T47D (cell line): Measurements from ENCODE around the gene RPS6KA2.
A peak's percentile ranks its signal among the peaks of the same experiment; 100 is the strongest.
"Not testable (repeated sequence)": the region's sequence is repeated elsewhere in the genome, so short reads cannot be mapped to it uniquely, and the experiment has no call there.

Experiments used
- DNase-seq, 2 experiments: peaks; one replicate each; pipeline versions ENCODE4 v3.0.0 to v3.0.0-alpha.2; 2011 to 2012; ENCODE audit warnings: low read depth in 1 of 2, low spot score in 1 of 2
- JUND ChIP-seq: IDR thresholded peaks from 2 replicates; pipeline ENCODE4 v1.6.1; 2012; ENCODE audit warnings: low read depth
- in situ Hi-C: cut with HindIII; loops from 2 replicates; pipeline ENCODE4 v1.10.0; 2016; ENCODE audit warnings: low sequenced_read_pairs, low pct_unique_long_range_greater_than_20kb

RPS6KA2 gene

DNA sequence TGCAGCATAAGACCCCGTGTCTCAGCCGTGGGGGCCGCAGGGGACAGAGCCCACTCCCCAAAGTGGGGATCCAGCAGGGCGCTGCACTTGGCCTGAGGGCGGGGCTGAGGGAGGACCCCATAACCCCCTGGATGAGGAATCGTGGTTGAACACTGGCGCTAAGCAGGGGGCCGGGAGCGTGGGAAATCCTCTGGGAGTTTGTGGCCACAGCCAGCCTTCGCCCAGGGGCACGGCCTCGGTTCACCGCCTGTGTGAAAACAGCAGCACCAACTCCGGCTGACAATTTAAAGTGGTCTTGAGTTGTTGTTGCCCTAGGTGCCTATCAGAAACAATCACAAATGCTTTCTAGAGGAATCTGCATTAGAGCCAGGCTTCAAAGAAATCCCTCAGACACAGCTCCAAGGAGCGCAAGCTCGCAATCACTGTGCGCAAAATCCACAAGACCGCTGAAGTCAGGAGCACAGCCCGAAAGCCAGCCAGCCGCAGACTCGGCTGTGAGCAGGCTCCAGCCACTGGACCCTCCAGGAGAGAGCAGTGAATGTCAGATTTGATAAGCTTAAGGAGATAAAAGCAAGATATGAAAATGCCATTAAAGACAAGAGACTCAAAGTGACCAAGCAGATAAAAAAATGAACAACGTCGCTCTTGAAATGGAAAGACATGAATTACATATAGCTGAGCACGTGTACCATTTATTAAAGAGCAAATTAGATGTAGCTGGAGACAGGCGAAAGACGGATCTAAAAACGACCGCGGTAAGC, 10.9 kb upstream of the RPS6KA2 start:
- TF ChIP-seq JUND = no peak
- in situ Hi-C loops = no loop called here
- DNase-seq = no peak

DNA sequence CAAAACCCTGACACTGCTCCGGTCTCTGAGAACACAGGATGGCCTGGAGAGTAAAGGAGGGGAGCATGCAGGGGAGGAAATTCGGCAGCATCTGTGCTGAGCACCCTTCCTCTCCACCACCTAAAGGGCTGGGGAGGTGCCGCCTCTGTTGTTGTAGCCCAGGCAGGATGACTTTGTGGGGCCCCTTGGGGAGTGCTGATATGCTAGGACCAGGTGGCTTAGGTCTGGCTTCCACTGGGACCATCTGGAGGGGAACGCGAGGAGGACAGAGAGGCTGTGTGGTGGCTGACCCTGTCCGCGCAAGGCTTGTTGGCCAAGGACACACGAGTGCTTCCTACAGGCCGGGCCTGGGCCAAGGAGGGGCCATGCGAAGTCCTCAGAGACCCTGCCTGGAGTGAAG, 9.9 kb upstream of the RPS6KA2 start:
- no peak for DNase-seq
- TF ChIP-seq JUND = no peak
- in situ Hi-C loops = no loop called here

DNA sequence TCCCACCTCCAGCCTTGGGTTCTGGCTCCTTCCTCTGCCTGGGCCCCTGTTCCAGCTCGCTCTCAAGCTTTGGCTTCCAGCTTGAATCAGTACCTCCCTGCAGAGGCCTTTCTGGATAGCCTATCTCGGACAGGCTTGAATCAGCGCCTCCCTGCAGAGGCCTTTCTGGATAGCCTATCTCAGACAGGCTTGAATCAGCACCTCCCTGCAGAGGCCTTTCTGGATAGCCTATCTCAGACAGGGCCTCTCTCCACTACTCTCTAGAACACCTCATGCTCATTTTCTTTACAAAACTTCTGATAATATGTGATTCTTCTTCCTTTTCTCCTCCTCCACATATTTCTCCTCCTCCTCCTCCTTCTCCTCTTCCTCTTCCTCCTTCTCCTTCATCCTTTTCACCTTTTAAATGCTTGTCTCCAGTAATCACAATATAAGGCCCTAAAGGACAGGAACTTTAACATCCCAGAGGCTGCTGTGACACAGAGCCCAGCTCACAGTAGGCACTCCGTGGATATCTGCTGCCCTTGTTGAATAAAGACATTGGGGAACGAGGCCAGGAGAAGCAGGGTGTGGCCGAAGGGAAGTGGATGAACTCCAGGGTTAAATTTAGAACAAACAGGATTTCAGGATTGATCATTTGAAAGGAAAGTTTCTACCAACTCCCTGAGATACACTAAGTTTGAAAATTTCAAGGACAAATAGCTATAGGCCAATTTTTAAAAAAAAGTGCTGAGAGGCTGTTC, 9.3 kb upstream of the RPS6KA2 start:
- no peak for DNase-seq
- TF ChIP-seq JUND = no peak
- in situ Hi-C loops = no loop called here

DNA sequence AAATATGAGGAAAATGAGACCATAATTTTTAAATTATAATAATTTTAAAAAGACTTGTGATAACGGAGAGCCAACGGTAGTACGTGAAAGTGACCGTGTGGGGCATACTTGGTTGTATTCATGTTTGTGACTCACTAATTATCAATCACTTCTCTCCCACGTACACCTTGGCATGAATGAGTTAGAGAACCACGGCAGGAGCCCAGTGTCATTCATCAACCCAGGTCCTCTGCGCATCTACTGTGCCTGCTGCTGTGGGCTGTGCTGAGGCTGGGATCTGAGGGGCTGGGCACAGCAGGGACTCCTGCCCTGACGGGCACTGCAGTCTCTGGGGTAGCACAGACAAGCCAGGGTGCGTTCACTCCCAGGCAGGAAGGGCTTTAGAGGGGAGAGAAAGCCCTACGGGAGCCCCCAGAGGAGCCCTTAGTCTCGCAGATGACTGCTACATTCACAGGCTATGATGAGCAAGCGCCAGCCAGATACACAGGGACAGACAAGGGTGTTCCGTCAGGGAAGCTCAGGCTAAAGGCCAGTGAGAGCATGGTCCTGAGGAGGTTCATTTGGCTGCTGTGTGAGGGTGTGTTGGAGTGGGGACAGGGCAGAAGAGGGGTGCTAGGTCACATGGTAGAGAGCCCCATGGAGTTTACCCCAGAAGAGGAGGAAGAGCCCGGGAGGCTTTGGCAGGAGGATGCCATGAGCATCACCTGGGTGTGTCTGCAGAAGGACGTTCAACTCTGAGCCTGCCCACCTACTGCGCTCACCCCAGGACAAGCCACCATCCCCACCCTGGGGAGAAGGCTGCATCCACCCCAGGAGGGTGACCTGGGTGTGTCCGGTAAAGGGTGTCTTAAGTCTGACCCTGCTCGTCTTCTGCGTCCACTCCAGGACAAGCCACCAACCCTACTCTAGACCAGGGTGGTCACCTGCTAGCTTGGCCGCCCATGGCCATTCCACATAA, 8.2 kb upstream of the RPS6KA2 start:
- DNase-seq = no peak
- TF ChIP-seq JUND = no peak
- in situ Hi-C loops = no loop called here

DNA sequence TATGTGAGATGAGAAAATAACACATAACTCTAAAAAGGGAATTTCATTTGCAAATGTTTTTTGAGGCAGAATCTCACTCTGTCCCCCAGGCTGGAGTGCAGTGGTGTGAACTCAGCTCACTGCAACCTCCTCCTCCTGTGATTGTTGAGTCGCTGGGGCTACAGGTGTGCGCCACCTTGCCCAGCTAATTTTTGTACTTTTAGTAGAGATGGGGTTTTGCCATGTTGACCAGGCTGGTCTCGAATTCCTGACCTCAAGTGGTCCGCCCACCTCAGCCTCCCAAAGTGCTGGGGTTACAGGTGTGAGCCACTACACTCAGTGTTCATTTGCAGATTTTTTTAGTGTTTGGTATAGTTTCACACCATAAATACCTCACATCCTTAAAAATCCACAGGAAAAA, 7.5 kb upstream of the RPS6KA2 start:
- DNase-seq, in situ Hi-C loops: not testable (repeated sequence)

DNA sequence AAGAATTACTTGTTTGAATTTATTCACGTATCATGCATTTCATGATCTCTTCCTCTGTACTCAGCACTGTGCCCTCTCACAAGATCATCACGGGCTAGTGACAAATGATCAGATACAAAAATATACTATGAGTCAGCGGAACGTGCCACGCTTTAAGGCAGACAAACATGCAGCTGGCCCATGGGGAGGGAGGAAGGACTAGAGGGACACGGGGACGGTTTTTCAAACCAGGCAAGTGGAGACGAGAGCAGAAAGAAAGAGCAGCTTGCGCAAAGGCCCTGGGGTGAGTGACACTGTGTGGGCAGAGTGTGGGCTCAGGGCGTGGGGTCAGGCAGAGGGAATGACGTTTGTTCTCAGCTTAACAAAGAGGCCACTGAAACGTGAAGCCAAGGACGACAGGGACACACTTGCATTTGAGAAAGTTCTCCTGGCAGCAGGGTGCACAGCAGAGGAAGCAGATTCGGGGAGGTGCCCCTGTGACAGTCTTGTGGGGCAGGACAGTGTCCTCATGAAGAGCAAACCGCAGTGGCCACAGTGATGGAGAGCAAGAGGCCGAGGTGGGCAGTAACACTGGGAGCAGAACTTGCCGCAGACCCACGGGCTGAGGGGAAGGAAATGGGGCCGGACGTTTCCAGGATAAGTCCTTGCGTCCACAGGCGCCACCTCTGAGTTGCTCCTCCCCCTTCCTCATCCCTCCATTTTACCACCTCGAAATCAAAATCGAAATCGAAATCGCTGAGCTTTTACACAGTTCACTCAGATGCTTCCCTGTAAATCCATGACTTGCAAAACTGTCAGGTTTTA, 6.9 kb upstream of the RPS6KA2 start:
- DNase-seq = no peak
- in situ Hi-C loops = no loop called here
- no peak for TF ChIP-seq JUND

DNA sequence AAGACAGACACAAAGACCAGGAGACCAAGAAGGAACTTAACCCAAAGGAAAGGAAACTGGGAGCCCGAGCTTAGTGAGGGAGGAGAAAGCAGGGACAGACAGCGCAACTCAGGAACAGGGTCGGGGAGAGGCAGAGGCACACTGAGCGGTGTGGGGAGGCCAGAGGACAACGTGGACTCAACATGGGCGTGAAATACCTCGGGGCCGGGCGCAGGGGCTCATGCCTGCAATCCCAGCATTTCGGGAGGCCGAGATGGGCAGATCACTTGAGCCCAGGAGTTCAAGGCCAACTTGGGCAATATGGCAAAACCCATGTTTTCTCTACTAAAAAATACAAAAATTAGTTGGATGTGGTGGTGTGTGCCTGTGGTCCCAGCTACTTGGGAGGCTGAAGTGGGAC, 5.7 kb upstream of the RPS6KA2 start:
- in situ Hi-C loops = no loop called here
- no peak for TF ChIP-seq JUND
- no peak for DNase-seq

DNA sequence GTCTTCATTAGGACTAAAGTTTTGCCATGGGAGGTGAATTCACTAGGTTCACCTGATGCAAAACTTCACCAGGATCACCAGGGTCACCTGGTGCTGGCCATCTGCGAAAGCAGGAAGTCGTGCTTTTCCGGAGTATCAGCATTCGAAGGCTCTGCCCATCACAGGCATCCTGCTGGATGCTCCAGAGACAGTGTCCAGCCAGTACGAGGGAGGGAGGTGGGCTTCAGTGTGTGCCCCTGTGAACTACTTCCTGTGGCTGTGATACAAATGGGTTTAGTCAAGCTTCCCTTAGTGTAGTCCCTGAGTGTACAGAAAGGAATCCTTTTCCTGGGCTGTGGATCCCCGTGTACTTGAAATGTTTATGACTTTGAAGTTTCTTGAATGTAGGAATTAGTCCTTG, 3.4 kb upstream of the RPS6KA2 start:
- TF ChIP-seq JUND = no peak
- in situ Hi-C loops = no loop called here
- DNase-seq = no peak

DNA sequence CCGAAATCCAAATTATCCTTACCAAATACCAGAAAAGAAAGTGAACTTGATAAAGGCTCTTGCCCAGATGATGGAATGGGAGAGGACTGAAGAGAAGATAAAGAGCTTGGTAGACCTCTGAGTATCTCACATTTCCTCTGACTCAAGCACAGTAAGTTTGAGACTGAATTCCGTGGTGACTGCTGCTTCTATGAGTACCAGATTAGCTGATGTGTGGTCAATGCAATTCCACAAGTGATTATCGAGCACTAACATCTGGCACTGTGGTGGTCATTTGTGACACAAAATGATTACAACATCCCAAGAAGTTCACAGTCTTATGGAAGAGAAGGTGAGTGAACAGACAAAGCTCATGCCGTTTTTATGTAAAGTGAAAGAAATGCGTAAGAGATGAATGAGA, 2.6 kb upstream of the RPS6KA2 start:
- no peak for TF ChIP-seq JUND
- in situ Hi-C loops = no loop called here
- no peak for DNase-seq

DNA sequence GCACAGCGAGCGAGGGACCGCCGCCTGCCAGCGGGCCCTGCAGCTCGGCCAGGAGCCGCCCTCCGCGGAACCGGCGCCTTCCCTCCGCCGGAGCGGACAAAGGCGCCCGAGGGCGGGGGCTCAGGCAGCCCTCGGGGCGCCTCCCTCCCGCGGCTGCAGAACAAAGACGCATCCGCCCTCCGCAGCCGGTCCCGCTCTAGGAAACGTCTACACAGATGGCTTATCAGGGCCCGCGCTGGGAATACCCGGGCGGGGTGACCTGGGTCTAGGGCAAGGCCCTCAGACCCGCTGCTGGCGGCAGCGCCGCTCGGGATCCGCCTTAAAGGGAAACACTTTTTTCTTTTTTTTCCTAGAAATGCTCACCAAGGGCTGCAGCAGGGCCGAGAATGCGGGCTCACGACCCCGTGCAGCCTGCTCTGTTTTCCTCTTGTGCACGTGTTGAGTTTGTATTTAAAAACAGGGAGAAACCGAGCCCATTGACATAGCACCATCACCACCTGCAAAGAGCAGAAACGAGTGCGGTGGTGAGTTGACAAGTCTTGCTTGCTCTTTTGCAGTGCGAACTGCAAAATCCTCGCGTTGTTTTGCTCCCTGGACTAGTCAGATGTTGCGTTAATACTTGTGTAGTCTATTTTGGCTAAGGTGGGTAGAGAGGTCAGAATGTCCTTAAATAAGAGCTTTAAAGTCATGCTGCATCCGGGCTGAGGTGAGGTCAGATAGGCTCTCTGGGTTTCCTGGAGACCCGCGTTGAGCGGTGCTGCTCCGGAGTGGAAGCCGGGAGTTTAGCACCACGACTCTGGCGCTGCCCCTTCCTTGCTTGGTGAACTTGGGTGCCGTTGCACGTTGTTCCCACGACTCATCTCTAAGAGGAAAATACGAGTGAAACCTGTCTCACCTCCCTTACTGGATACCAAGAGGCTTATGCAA, 1.1 kb upstream of the RPS6KA2 start:
- peak; percentile 11 to 36 for DNase-seq
- in situ Hi-C loops = no loop called here
- no peak for TF ChIP-seq JUND
